ENCODE measurements around the gene PRMT3. TPM values are rescaled to one million over a fixed set of nuclear protein-coding genes. Genes with fewer than 3 reads are reported as not detected.

Gene PRMT3
- total and polyA plus RNA-seq, 12 donors = 7.6 to 23.4 (median 15.0) TPM

GRCh38 chr11:20351751-20352262 lies 35.7 kb upstream of the PRMT3 start:
- TF ChIP-seq POLR2A (IDR thresholded peaks at IDR 0.05) = no peak
- TF ChIP-seq CTCF (IDR thresholded peaks at IDR 0.05) = no peak
- H3K27ac ChIP-seq = no peak overlapping the region
- intact Hi-C loops (cut with DNase I) = loop anchor here (5.0 to 10.0 kb wide), 3 partner anchors 217 to 397 kb away; no protein-coding TSS in a partner anchor
- 56 to 66% (median 63%) methylated on average over 2 of the region's 2 CpGs for WGBS, 4 donors
- H3K4me3 ChIP-seq = no peak overlapping the region
- H3K4me1 ChIP-seq (replicated peaks in 1 of 2) = no peaks in the 10 kb centered on the region
- no peak for DNase-seq
- no peaks in the 10 kb centered on the region for H3K36me3 ChIP-seq (replicated peaks in 1 of 2)
- no peaks in the 10 kb centered on the region for H3K27me3 ChIP-seq
- no peaks in the 10 kb centered on the region for H3K9me3 ChIP-seq (replicated peaks in 1 of 3)

GRCh38 chr11:20353829-20354434 lies 33.6 kb upstream of the PRMT3 start:
- DNase-seq = peak in 5 of 7 donors; percentile 29 to 70 (median 48)
- 7 to 12% (median 9%) methylated on average over 6 of the region's 6 CpGs for WGBS, 4 donors
- H3K27ac ChIP-seq = no peak overlapping the region
- no peak overlapping the region for H3K4me3 ChIP-seq
- no peaks in the 10 kb centered on the region for H3K4me1 ChIP-seq (replicated peaks in 1 of 2)
- intact Hi-C loops (cut with DNase I) = loop anchor here (5.0 to 10.0 kb wide), 3 partner anchors 219 to 399 kb away; no protein-coding TSS in a partner anchor
- TF ChIP-seq POLR2A (IDR thresholded peaks at IDR 0.05) = no peak
- peak; percentile 55 to 81 (median 69) for TF ChIP-seq CTCF (IDR thresholded peaks at IDR 0.05)
- no peaks in the 10 kb centered on the region for H3K36me3 ChIP-seq (replicated peaks in 1 of 2)
- H3K9me3 ChIP-seq (replicated peaks in 1 of 3) = no peaks in the 10 kb centered on the region
- H3K27me3 ChIP-seq = no peaks in the 10 kb centered on the region

GRCh38 chr11:20355221-20356219 lies 32.0 kb upstream of the PRMT3 start:
- WGBS, 4 donors = 46 to 51% (median 48%) methylated on average over 11 to 12 of the region's 12 CpGs
- Histone ChIP-seq H3K4me3 (no peak overlapping the region), H3K27ac (no peak overlapping the region), H3K4me1 (replicated peaks in 1 of 2) (peaks cover 0 to 4% of the 10 kb centered on the region in 2 donors), H3K36me3 (replicated peaks in 1 of 2) (no peaks in the 10 kb centered on the region), H3K9me3 (replicated peaks in 1 of 3) (no peaks in the 10 kb centered on the region), H3K27me3 (no peaks in the 10 kb centered on the region)
- intact Hi-C loops (cut with DNase I) = loop anchor here (10.0 kb wide), 2 partner anchors 221 to 401 kb away; no protein-coding TSS in a partner anchor
- peak in 3 of 7 donors; percentile 53 to 66 (median 54) for DNase-seq
- TF ChIP-seq POLR2A (IDR thresholded peaks at IDR 0.05) = no peak
- peak; percentile 36 to 63 (median 54) for TF ChIP-seq CTCF (IDR thresholded peaks at IDR 0.05)

- peaks cover 0 to 9% of the 10 kb centered on the region in 2 donors for H3K4me1 ChIP-seq (replicated peaks in 1 of 2)
- H3K4me3 ChIP-seq = no peak overlapping the region
- TF ChIP-seq CTCF (IDR thresholded peaks at IDR 0.05) (no peak), POLR2A (IDR thresholded peaks at IDR 0.05) (no peak)
- H3K9me3 ChIP-seq (replicated peaks in 1 of 3) = no peaks in the 10 kb centered on the region
- no peaks in the 10 kb centered on the region for H3K27me3 ChIP-seq
- H3K36me3 ChIP-seq (replicated peaks in 1 of 2) = no peaks in the 10 kb centered on the region
- no peak overlapping the region for H3K27ac ChIP-seq
- DNase-seq = no peak
- intact Hi-C loops (cut with DNase I) = loop anchor here (10.0 kb wide), 2 partner anchors 222 to 402 kb away; no protein-coding TSS in a partner anchor
- 18 to 28% (median 22%) methylated on average over 1 of the region's 1 CpG for WGBS, 4 donors
These were observed 30.4 kb upstream of the PRMT3 start for GRCh38 chr11:20357150-20357549.

Measured in adrenal gland (tissue), 12 donors.